WTC11 (cell line): Measurements from ENCODE around the gene RPL36A. TPM values are rescaled to one million over a fixed set of nuclear protein-coding genes. Genes with fewer than 3 reads are reported as not detected.

Source experiments
- ATAC-seq: fragments of 200-7000 bp; cut with Tn5 transposase; 2 replicates; pipeline ENCODE4 v1.10.0; 2021; ENCODE audit warnings: mild to moderate bottlenecking, moderate library complexity
- CTCF ChIA-PET: fragments of 300-600 bp; sonication (Branson Sonifier 250); formaldehyde crosslinking; loops from one replicate; lab custom pipeline; 2021; ENCODE audit warnings: antibody characterized with exemption; lab: Charles Lee
- POLR2A ChIA-PET: fragments of 350-600 bp; sonication (Branson Sonifier 250); formaldehyde crosslinking; loops from one replicate; lab custom pipeline; 2021; ENCODE audit warnings: antibody characterized with exemption; lab: Charles Lee
- DNase-seq: peaks from one replicate; pipeline ENCODE4 v3.0.0; 2021; ENCODE audit warnings: low spot score
- H3K27ac Mint-ChIP-seq: 2 replicates; pipeline ENCODE4 v1.8.0; 2021; ENCODE audit warnings: mixed read lengths
- H3K27me3 Mint-ChIP-seq: 2 replicates; pipeline ENCODE4 v1.8.0; 2021; ENCODE audit warnings: low read depth, mild to moderate bottlenecking, moderate library complexity, mixed read lengths
- H3K36me3 Mint-ChIP-seq: 2 replicates; pipeline ENCODE4 v1.8.0; 2021; ENCODE audit warnings: mixed read lengths
- H3K4me1 Mint-ChIP-seq: 2 replicates; pipeline ENCODE4 v1.8.0; 2022; ENCODE audit warnings: mixed read lengths
- H3K4me3 Mint-ChIP-seq: 2 replicates; pipeline ENCODE4 v1.8.0; 2021; ENCODE audit warnings: mild to moderate bottlenecking, moderate library complexity, mixed read lengths
- H3K9me3 Mint-ChIP-seq: 2 replicates; pipeline ENCODE4 v1.8.0; 2021; ENCODE audit warnings: mixed read lengths
- ATF1 ChIP-seq: sonication (generic); formaldehyde crosslinking; IDR thresholded peaks from 2 replicates; pipeline ENCODE4 v1.8.1; 2023; ENCODE audit warnings: mild to moderate bottlenecking, moderate library complexity, missing genetic modification reagents
- ELF4 ChIP-seq: sonication (generic); formaldehyde crosslinking; IDR thresholded peaks from 2 replicates; pipeline ENCODE4 v1.8.1; 2022; ENCODE audit warnings: low read depth, mild to moderate bottlenecking, moderate library complexity, missing genetic modification reagents
- EMX1 ChIP-seq: fragments of 250-450 bp; sonication (Bioruptor Pico); IDR thresholded peaks from 2 replicates; pipeline ENCODE4 v1.8.0; 2021; ENCODE audit warnings: mild to moderate bottlenecking
- ETV6 ChIP-seq: sonication (generic); formaldehyde crosslinking; IDR thresholded peaks from 2 replicates; pipeline ENCODE4 v1.8.1; 2022; ENCODE audit warnings: mild to moderate bottlenecking, missing genetic modification reagents
- FOXJ3 ChIP-seq: sonication (generic); formaldehyde crosslinking; IDR thresholded peaks from 2 replicates; pipeline ENCODE4 v1.9.0; 2021; ENCODE audit warnings: missing genetic modification reagents, mild to moderate bottlenecking, borderline replicate concordance
- JUN ChIP-seq: sonication (generic); formaldehyde crosslinking; IDR thresholded peaks from 2 replicates; pipeline ENCODE4 v1.8.0; 2023; ENCODE audit warnings: mild to moderate bottlenecking, missing genetic modification reagents
- MYBL2 ChIP-seq: sonication (generic); formaldehyde crosslinking; IDR thresholded peaks from 2 replicates; pipeline ENCODE4 v1.8.1; 2023; ENCODE audit warnings: mild to moderate bottlenecking, moderate library complexity, missing genetic modification reagents
- OVOL2 ChIP-seq: fragments of 250-450 bp; sonication (Bioruptor Pico); IDR thresholded peaks from 2 replicates; pipeline ENCODE4 v1.9.0; 2021; ENCODE audit warnings: mild to moderate bottlenecking, borderline replicate concordance
- PRRX2 ChIP-seq: fragments of 250-450 bp; sonication (Bioruptor Pico); IDR thresholded peaks from 2 replicates; pipeline ENCODE4 v1.8.0; 2021; ENCODE audit warnings: mild to moderate bottlenecking
- TCF7 ChIP-seq: sonication (generic); formaldehyde crosslinking; IDR thresholded peaks from 2 replicates; pipeline ENCODE4 v1.8.0; 2022; ENCODE audit warnings: mild to moderate bottlenecking, low read depth, missing genetic modification reagents, moderate library complexity
- TEAD1 ChIP-seq: sonication (generic); formaldehyde crosslinking; IDR thresholded peaks from 2 replicates; pipeline ENCODE4 v1.8.0; 2022; ENCODE audit warnings: mild to moderate bottlenecking, missing genetic modification reagents
- ZBTB21 ChIP-seq: sonication (generic); formaldehyde crosslinking; IDR thresholded peaks from 2 replicates; pipeline ENCODE4 v1.8.1; 2023; ENCODE audit warnings: mild to moderate bottlenecking, missing genetic modification reagents, borderline replicate concordance
- ZNF396 ChIP-seq: fragments of 250-450 bp; sonication (Bioruptor Pico); IDR thresholded peaks from 2 replicates; pipeline ENCODE4 v1.8.0; 2021; ENCODE audit warnings: mild to moderate bottlenecking, moderate library complexity, borderline replicate concordance
- ZNF423 ChIP-seq: fragments of 250-450 bp; sonication (Bioruptor Pico); IDR thresholded peaks from 2 replicates; pipeline ENCODE4 v2.1.2; 2022; ENCODE audit warnings: mild to moderate bottlenecking, moderate library complexity
- ZNF671 ChIP-seq: fragments of 250-450 bp; sonication (Bioruptor Pico); IDR thresholded peaks from 2 replicates; pipeline ENCODE4 v1.8.0; 2021; ENCODE audit warnings: mild to moderate bottlenecking
- total RNA-seq: library from RNA; stranded (reverse); gene quantifications from 3 replicates; pipeline ENCODE4 v1.2.3, GENCODE V29; 2021
- TF ChIP-seq, protein P1 (sequence below): fragments of 250-450 bp; sonication (Bioruptor Pico); IDR thresholded peaks from 2 replicates; pipeline ENCODE4 v1.8.0; 2021; ENCODE audit warnings: mild to moderate bottlenecking
- TF ChIP-seq, protein P2 (sequence below): fragments of 200-600 bp; IDR thresholded peaks from 2 replicates; pipeline ENCODE4 v1.8.0; 2022; ENCODE audit warnings: antibody characterized with exemption
- TF ChIP-seq, protein P3 (sequence below): sonication (generic); formaldehyde crosslinking; conservative IDR thresholded peaks from 2 replicates; pipeline ENCODE4 v1.8.1; 2023; ENCODE audit warnings: mild to moderate bottlenecking, low read depth, missing genetic modification reagents, moderate library complexity
- TF ChIP-seq, protein P4 (sequence below): sonication (generic); formaldehyde crosslinking; IDR thresholded peaks from 2 replicates; pipeline ENCODE4 v1.8.0; 2023; ENCODE audit warnings: mild to moderate bottlenecking, missing genetic modification reagents
- TF ChIP-seq, protein P5 (sequence below): fragments of 250-450 bp; sonication (Bioruptor Pico); IDR thresholded peaks from 2 replicates; pipeline ENCODE4 v1.9.0; 2021; ENCODE audit warnings: moderate library complexity, mild to moderate bottlenecking, inconsistent platforms, borderline replicate concordance

RPL36A gene
- total RNA-seq, 1 experiment from 2014 or later, result 320 TPM

DNA sequence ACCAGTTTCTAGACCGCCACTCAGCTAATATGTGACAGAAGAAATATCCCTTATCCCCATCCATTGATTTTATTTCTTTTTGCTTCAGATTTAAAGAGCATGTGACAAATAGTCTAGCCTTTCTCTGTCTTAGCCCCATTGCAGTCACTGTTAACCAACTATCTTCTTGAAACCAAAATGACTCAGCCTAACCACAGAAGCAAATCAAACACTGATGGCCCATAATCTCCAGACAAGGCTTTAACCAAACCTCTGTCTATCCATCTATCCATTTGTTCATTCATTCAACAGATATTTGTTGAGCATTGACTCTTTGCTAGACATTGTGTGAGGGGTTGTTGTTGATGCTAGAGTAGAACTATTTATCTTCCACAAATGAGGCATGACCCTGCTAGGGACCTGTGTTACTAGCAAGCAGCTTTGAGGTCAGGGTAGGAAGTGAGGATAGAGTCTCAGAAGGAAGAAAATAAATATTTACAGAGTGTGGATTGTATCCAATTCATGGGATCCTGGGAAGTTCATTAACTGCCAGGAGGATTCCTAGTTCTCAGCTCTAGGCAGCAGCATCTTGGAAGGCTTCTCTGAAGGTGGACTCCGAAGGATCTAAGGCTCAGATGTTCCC is 39.8 kb downstream of the RPL36A start:
- no peak for DNase-seq
- Mint-ChIP-seq H3K4me1 (no peaks in the 10 kb centered on the region), H3K36me3 (peaks cover 47% of the 10 kb centered on the region), H3K9me3 (peaks cover 17% of the 10 kb centered on the region), H3K27me3 (no peaks in the 10 kb centered on the region; the same call in 1 of the 2 replicates), H3K27ac (no peak overlapping the region), H3K4me3 (no peak overlapping the region)
- POLR2A ChIA-PET, result no interaction called here
- CTCF ChIA-PET, result no interaction called here
- TF ChIP-seq OVOL2 (CRISPR knock-in tag) (no peak), PRRX2 (CRISPR knock-in tag) (no peak), JUN (CRISPR knock-in tag) (no peak), EMX1 (no peak), ZNF423 (CRISPR knock-in tag) (no peak), MYBL2 (CRISPR knock-in tag) (no peak), TCF7 (CRISPR knock-in tag) (no peak), ELF4 (CRISPR knock-in tag) (no peak), ZNF396 (CRISPR knock-in tag) (no peak), ZBTB21 (CRISPR knock-in tag) (no peak), FOXJ3 (CRISPR knock-in tag) (no peak), TEAD1 (CRISPR knock-in tag) (no peak), ETV6 (CRISPR knock-in tag) (no peak), ATF1 (no peak), ZNF671 (CRISPR knock-in tag) (no peak)
- TF ChIP-seq, protein P1, sequence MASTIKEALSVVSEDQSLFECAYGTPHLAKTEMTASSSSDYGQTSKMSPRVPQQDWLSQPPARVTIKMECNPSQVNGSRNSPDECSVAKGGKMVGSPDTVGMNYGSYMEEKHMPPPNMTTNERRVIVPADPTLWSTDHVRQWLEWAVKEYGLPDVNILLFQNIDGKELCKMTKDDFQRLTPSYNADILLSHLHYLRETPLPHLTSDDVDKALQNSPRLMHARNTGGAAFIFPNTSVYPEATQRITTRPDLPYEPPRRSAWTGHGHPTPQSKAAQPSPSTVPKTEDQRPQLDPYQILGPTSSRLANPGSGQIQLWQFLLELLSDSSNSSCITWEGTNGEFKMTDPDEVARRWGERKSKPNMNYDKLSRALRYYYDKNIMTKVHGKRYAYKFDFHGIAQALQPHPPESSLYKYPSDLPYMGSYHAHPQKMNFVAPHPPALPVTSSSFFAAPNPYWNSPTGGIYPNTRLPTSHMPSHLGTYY (CRISPR knock-in tag), result no peak
- TF ChIP-seq, protein P2, sequence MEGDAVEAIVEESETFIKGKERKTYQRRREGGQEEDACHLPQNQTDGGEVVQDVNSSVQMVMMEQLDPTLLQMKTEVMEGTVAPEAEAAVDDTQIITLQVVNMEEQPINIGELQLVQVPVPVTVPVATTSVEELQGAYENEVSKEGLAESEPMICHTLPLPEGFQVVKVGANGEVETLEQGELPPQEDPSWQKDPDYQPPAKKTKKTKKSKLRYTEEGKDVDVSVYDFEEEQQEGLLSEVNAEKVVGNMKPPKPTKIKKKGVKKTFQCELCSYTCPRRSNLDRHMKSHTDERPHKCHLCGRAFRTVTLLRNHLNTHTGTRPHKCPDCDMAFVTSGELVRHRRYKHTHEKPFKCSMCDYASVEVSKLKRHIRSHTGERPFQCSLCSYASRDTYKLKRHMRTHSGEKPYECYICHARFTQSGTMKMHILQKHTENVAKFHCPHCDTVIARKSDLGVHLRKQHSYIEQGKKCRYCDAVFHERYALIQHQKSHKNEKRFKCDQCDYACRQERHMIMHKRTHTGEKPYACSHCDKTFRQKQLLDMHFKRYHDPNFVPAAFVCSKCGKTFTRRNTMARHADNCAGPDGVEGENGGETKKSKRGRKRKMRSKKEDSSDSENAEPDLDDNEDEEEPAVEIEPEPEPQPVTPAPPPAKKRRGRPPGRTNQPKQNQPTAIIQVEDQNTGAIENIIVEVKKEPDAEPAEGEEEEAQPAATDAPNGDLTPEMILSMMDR, result no peak
- TF ChIP-seq, protein P3, sequence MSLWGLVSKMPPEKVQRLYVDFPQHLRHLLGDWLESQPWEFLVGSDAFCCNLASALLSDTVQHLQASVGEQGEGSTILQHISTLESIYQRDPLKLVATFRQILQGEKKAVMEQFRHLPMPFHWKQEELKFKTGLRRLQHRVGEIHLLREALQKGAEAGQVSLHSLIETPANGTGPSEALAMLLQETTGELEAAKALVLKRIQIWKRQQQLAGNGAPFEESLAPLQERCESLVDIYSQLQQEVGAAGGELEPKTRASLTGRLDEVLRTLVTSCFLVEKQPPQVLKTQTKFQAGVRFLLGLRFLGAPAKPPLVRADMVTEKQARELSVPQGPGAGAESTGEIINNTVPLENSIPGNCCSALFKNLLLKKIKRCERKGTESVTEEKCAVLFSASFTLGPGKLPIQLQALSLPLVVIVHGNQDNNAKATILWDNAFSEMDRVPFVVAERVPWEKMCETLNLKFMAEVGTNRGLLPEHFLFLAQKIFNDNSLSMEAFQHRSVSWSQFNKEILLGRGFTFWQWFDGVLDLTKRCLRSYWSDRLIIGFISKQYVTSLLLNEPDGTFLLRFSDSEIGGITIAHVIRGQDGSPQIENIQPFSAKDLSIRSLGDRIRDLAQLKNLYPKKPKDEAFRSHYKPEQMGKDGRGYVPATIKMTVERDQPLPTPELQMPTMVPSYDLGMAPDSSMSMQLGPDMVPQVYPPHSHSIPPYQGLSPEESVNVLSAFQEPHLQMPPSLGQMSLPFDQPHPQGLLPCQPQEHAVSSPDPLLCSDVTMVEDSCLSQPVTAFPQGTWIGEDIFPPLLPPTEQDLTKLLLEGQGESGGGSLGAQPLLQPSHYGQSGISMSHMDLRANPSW (CRISPR knock-in tag), result no peak
- TF ChIP-seq, protein P4, sequence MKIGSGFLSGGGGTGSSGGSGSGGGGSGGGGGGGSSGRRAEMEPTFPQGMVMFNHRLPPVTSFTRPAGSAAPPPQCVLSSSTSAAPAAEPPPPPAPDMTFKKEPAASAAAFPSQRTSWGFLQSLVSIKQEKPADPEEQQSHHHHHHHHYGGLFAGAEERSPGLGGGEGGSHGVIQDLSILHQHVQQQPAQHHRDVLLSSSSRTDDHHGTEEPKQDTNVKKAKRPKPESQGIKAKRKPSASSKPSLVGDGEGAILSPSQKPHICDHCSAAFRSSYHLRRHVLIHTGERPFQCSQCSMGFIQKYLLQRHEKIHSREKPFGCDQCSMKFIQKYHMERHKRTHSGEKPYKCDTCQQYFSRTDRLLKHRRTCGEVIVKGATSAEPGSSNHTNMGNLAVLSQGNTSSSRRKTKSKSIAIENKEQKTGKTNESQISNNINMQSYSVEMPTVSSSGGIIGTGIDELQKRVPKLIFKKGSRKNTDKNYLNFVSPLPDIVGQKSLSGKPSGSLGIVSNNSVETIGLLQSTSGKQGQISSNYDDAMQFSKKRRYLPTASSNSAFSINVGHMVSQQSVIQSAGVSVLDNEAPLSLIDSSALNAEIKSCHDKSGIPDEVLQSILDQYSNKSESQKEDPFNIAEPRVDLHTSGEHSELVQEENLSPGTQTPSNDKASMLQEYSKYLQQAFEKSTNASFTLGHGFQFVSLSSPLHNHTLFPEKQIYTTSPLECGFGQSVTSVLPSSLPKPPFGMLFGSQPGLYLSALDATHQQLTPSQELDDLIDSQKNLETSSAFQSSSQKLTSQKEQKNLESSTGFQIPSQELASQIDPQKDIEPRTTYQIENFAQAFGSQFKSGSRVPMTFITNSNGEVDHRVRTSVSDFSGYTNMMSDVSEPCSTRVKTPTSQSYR (CRISPR knock-in tag), result no peak
- TF ChIP-seq, protein P5, sequence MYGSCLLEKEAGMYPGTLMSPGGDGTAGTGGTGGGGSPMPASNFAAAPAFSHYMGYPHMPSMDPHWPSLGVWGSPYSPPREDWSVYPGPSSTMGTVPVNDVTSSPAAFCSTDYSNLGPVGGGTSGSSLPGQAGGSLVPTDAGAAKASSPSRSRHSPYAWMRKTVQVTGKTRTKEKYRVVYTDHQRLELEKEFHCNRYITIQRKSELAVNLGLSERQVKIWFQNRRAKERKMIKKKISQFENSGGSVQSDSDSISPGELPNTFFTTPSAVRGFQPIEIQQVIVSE (CRISPR knock-in tag), result no peak
- no peak for ATAC-seq
